GM12878 (cell line): ENCODE data around the gene NEMP2. TPM values are rescaled to one million over a fixed set of nuclear protein-coding genes. Genes with fewer than 3 reads are reported as not detected.

Experiments
- ATF7 ChIP-seq: fragments of 450-650 bp; IDR thresholded peaks from 2 replicates; pipeline ENCODE4 v1.6.1; 2016; ENCODE audit warnings: low read depth, mild to moderate bottlenecking
- BACH1 ChIP-seq: fragments of 450-650 bp; IDR thresholded peaks from 2 replicates; pipeline ENCODE4 v1.6.1; 2017; ENCODE audit warnings: mild to moderate bottlenecking, borderline replicate concordance
- BCL11A ChIP-seq: IDR thresholded peaks from 2 replicates; pipeline ENCODE4 v1.6.1; 2011; ENCODE audit warnings: low read depth, low read length
- BCL3 ChIP-seq: IDR thresholded peaks from 2 replicates; pipeline ENCODE4 v1.6.1; 2011; ENCODE audit warnings: borderline replicate concordance, low read depth, mild to moderate bottlenecking, moderate library complexity, low read length; ENCODE audit not compliant: insufficient read depth, poor library complexity, severe bottlenecking
- BHLHE40 ChIP-seq, 2 experiments: fragments of 450-650 bp in 1 of 2; IDR thresholded peaks; 2 replicates each; pipeline ENCODE4 v1.6.1; 2011 to 2017; ENCODE audit warnings: low read depth in 2 of 2, borderline replicate concordance in 1 of 2, improper control_type of control experiment in 1 of 2, low read length in 1 of 2, mild to moderate bottlenecking in 1 of 2
- CBX3 ChIP-seq: fragments of 200-600 bp; sonication (generic); IDR thresholded peaks from 2 replicates; pipeline ENCODE4 v1.6.1; 2016; ENCODE audit warnings: low read depth, borderline replicate concordance
- CHD1 ChIP-seq: IDR thresholded peaks from 2 replicates; pipeline ENCODE4 v1.6.1; 2012; ENCODE audit warnings: low read depth, low read length, improper control_type of control experiment
- DPF2 ChIP-seq: fragments of 450-650 bp; IDR thresholded peaks from 2 replicates; pipeline ENCODE4 v1.6.1; 2017; ENCODE audit warnings: mild to moderate bottlenecking
- HDGF ChIP-seq: fragments of 450-650 bp; IDR thresholded peaks from 2 replicates; pipeline ENCODE4 v1.6.1; 2016; ENCODE audit warnings: antibody characterized with exemption
- IKZF1 ChIP-seq: fragments of 450-650 bp; conservative IDR thresholded peaks from 2 replicates; pipeline ENCODE4 v1.6.1; 2017; ENCODE audit warnings: antibody characterized with exemption, mild to moderate bottlenecking
- JUND ChIP-seq: IDR thresholded peaks from 2 replicates; pipeline ENCODE4 v1.6.1; 2012; ENCODE audit warnings: low read depth, mild to moderate bottlenecking, low read length, improper control_type of control experiment, moderate library complexity
- MTA3 ChIP-seq: IDR thresholded peaks from 2 replicates; pipeline ENCODE4 v1.6.1; 2012; ENCODE audit warnings: low read length, inconsistent platforms, borderline replicate concordance
- MYC ChIP-seq: IDR thresholded peaks from 2 replicates; pipeline ENCODE4 v1.6.1; 2011; ENCODE audit warnings: mild to moderate bottlenecking, low read length, moderate library complexity, inconsistent platforms; ENCODE audit not compliant: insufficient read depth, insufficient replicate concordance, insufficient read length, severe bottlenecking
- NR2C1 ChIP-seq: fragments of 450-650 bp; IDR thresholded peaks from 2 replicates; pipeline ENCODE4 v1.6.1; 2017; ENCODE audit warnings: antibody characterized with exemption, mild to moderate bottlenecking, moderate library complexity
- NR2F1 ChIP-seq: fragments of 450-650 bp; conservative IDR thresholded peaks from 2 replicates; pipeline ENCODE4 v1.6.1; 2017; ENCODE audit warnings: mild to moderate bottlenecking
- PAX5 ChIP-seq: IDR thresholded peaks from 2 replicates; pipeline ENCODE4 v1.6.1; 2011; ENCODE audit warnings: low read depth, low read length, borderline replicate concordance
- POLR2A ChIP-seq: IDR thresholded peaks from 2 replicates; pipeline ENCODE4 v1.6.1; 2011; ENCODE audit warnings: low read depth, mild to moderate bottlenecking, low read length
- RAD21 ChIP-seq: IDR thresholded peaks from 2 replicates; pipeline ENCODE4 v1.6.1; 2011; ENCODE audit warnings: mild to moderate bottlenecking, low read depth, low read length, moderate library complexity; ENCODE audit not compliant: insufficient read depth
- RAD51 ChIP-seq: fragments of 450-650 bp; IDR thresholded peaks from 2 replicates; pipeline ENCODE4 v1.6.1; 2016; ENCODE audit warnings: moderate library complexity, mild to moderate bottlenecking, inconsistent platforms
- SMAD5 ChIP-seq: IDR thresholded peaks from 2 replicates; pipeline ENCODE4 v1.6.1; 2016; ENCODE audit warnings: antibody characterized with exemption, low read depth
- SREBF2 ChIP-seq: IDR thresholded peaks from 2 replicates; pipeline ENCODE4 v1.6.1; 2012; ENCODE audit warnings: mild to moderate bottlenecking, low read length
- TAF1 ChIP-seq: IDR thresholded peaks from 2 replicates; pipeline ENCODE4 v1.6.1; 2011; ENCODE audit warnings: mild to moderate bottlenecking, low read depth, low read length, borderline replicate concordance
- TCF12 ChIP-seq: IDR thresholded peaks from 2 replicates; pipeline ENCODE4 v1.6.1; 2011; ENCODE audit warnings: low read depth, mild to moderate bottlenecking, low read length
- polyA plus RNA-seq, 11 experiments: library from polyadenylated mRNA; depleted of rRNA in 4 of 11; unstranded in 6 of 11; stranded (reverse) in 5 of 11; fragments of >200 nt; fragmentation: Nextera tagmentation in 4 of 11; fragmentation: Illumina TruSeq in 1 of 11; extraction: Ambion mirVana in 4 of 11; extraction: Trizol in 1 of 11; gene quantifications; 1 replicate in 1 of 11; 2 replicates in 10 of 11; pipeline versions ENCODE4 v1.2.1 to v1.2.3, GENCODE V29; 2011 to 2016; ENCODE audit warnings: inconsistent platforms in 2 of 11, missing spikeins in 2 of 11, low read depth in 1 of 11
- total RNA-seq, 4 experiments: library from RNA; depleted of rRNA in 3 of 4; stranded (reverse); fragments of >200 nt in 3 of 4; fragmentation: Illumina TruSeq in 1 of 4; extraction: Trizol in 1 of 4; gene quantifications; 2 replicates each; pipeline versions ENCODE4 v1.2.1 to v1.2.3, GENCODE V29; 2013 to 2021
- TF ChIP-seq, protein P1 (sequence below): fragments of 450-650 bp; formaldehyde crosslinking; IDR thresholded peaks from 2 replicates; pipeline ENCODE4 v1.4.0; 2022; ENCODE audit warnings: mild to moderate bottlenecking, moderate library complexity
- TF ChIP-seq, protein P2 (sequence below): fragments of 150-350 bp; IDR thresholded peaks from 2 replicates; pipeline ENCODE4 v1.6.1; 2014; ENCODE audit warnings: mild to moderate bottlenecking, low read depth, low read length
- TF ChIP-seq, protein P3 (sequence below): fragments of 450-650 bp; IDR thresholded peaks from 2 replicates; pipeline ENCODE4 v1.6.1; 2017; ENCODE audit warnings: mild to moderate bottlenecking, low read depth, inconsistent platforms; ENCODE audit not compliant: poor library complexity, severe bottlenecking

Gene NEMP2
- total and polyA plus RNA-seq, 10 of the 15 experiments (the other 5 are each of a cell fraction or from before 2014, with no cell fraction given) = 2.3 to 14.0 (median 8.1) TPM

GRCh38 chr2:190515687-190516086, 18.8 kb downstream of the NEMP2 start (continued):
- TF ChIP-seq, protein P1, sequence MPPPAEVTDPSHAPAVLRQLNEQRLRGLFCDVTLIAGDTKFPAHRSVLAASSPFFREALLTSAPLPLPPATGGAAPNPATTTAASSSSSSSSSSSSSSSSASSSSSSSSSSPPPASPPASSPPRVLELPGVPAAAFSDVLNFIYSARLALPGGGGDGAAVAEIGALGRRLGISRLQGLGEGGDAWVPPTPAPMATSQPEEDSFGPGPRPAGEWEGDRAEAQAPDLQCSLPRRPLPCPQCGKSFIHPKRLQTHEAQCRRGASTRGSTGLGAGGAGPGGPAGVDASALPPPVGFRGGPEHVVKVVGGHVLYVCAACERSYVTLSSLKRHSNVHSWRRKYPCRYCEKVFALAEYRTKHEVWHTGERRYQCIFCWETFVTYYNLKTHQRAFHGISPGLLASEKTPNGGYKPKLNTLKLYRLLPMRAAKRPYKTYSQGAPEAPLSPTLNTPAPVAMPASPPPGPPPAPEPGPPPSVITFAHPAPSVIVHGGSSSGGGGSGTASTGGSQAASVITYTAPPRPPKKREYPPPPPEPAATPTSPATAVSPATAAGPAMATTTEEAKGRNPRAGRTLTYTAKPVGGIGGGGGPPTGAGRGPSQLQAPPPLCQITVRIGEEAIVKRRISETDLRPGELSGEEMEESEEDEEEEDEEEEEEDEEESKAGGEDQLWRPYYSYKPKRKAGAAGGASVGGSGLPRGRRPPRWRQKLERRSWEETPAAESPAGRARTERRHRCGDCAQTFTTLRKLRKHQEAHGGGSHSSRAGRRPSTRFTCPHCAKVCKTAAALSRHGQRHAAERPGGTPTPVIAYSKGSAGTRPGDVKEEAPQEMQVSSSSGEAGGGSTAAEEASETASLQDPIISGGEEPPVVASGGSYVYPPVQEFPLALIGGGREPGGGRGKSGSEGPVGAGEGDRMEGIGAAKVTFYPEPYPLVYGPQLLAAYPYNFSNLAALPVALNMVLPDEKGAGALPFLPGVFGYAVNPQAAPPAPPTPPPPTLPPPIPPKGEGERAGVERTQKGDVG (CRISPR knock-in tag) = no peak
- TF ChIP-seq BCL3 (no peak), NR2C1 (no peak), PAX5 (no peak), CBX3 (no peak), MYC (no peak), RAD51 (peak; percentile 63; the same call in 1 of the 2 replicates), HDGF (no peak), BHLHE40 (IDR thresholded peaks at IDR 0.05; ENCODE audit: borderline replicate concordance in 1 of 2, low read depth in 2 of 2, low read length in 1 of 2) (peak; percentile 83 to 85), NR2F1 (peak; percentile 72), TCF12 (no peak), TAF1 (no peak), JUND (no peak), MTA3 (no peak), SREBF2 (no peak), RAD21 (peak; percentile 8; the same call in 1 of the 2 replicates), CHD1 (no peak), BACH1 (peak; percentile 47; the same call in 1 of the 2 replicates), IKZF1 (peak; percentile 92), DPF2 (peak; percentile 61), SMAD5 (no peak), ATF7 (peak; percentile 72), BCL11A (no peak), POLR2A (no peak)
- TF ChIP-seq, protein P2, sequence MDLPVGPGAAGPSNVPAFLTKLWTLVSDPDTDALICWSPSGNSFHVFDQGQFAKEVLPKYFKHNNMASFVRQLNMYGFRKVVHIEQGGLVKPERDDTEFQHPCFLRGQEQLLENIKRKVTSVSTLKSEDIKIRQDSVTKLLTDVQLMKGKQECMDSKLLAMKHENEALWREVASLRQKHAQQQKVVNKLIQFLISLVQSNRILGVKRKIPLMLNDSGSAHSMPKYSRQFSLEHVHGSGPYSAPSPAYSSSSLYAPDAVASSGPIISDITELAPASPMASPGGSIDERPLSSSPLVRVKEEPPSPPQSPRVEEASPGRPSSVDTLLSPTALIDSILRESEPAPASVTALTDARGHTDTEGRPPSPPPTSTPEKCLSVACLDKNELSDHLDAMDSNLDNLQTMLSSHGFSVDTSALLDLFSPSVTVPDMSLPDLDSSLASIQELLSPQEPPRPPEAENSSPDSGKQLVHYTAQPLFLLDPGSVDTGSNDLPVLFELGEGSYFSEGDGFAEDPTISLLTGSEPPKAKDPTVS = no peak
- TF ChIP-seq, protein P3, sequence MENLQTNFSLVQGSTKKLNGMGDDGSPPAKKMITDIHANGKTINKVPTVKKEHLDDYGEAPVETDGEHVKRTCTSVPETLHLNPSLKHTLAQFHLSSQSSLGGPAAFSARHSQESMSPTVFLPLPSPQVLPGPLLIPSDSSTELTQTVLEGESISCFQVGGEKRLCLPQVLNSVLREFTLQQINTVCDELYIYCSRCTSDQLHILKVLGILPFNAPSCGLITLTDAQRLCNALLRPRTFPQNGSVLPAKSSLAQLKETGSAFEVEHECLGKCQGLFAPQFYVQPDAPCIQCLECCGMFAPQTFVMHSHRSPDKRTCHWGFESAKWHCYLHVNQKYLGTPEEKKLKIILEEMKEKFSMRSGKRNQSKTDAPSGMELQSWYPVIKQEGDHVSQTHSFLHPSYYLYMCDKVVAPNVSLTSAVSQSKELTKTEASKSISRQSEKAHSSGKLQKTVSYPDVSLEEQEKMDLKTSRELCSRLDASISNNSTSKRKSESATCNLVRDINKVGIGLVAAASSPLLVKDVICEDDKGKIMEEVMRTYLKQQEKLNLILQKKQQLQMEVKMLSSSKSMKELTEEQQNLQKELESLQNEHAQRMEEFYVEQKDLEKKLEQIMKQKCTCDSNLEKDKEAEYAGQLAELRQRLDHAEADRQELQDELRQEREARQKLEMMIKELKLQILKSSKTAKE = no peak
